Renal cortex interstitium (tissue), 15 donors: ENCODE data around the gene LAX1. TPM values are rescaled to one million over a fixed set of nuclear protein-coding genes. Genes with fewer than 3 reads are reported as not detected.
"Not testable (repeated sequence)": the region's sequence is repeated elsewhere in the genome, so short reads cannot be mapped to it uniquely, and the experiment has no call there.

Source experiments
- DNase-seq, 11 donors: peaks; one replicate each; pipeline ENCODE4 v3.0.0-alpha.2; 2013; ENCODE audit warnings: low read depth in 9 of 11, low spot score in 4 of 11; ENCODE audit errors: extremely low read depth in 1 of 11
- long read RNA-seq, 16 experiments: transcript quantifications; one replicate each; lab custom pipeline, GENCODE V29; 2026
- polyA plus RNA-seq, 3 donors: library from polyadenylated mRNA; unstranded; fragments of 120-200 nt; gene quantifications; one replicate each; pipeline ENCODE4 v1.2.1, GENCODE V29; 2013; ENCODE audit not compliant: insufficient read length in 3 of 3

The LAX1 gene, protein sequence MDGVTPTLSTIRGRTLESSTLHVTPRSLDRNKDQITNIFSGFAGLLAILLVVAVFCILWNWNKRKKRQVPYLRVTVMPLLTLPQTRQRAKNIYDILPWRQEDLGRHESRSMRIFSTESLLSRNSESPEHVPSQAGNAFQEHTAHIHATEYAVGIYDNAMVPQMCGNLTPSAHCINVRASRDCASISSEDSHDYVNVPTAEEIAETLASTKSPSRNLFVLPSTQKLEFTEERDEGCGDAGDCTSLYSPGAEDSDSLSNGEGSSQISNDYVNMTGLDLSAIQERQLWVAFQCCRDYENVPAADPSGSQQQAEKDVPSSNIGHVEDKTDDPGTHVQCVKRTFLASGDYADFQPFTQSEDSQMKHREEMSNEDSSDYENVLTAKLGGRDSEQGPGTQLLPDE
- under 1 TPM; 0.13 to 0.21 (median 0.14) TPM for polyA plus RNA-seq
- long read RNA-seq, donor 1: 0 reads
- long read RNA-seq, donor 2: 0 reads
- long read RNA-seq, donor 3: 0 reads
- long read RNA-seq, donor 4: 0 reads
- long read RNA-seq, donor 5: 0 reads
- long read RNA-seq, donor 6: 0 reads
- long read RNA-seq, donor 7: 0 reads
- long read RNA-seq, donor 8: 0 reads
- long read RNA-seq, donor 9: 0 reads
- long read RNA-seq, donor 10, partial matches to known transcripts: 0 of 1 reads
- long read RNA-seq, donor 10, other reads (novel, unspliced or antisense): 0 of 1 reads
- long read RNA-seq, donor 11: 0 reads
- long read RNA-seq, donor 12: 0 reads
- long read RNA-seq, donor 13: 0 reads
- long read RNA-seq, donor 14: 0 reads
- long read RNA-seq, donor 15: 0 reads
- long read RNA-seq, donor 16: 0 reads

DNA sequence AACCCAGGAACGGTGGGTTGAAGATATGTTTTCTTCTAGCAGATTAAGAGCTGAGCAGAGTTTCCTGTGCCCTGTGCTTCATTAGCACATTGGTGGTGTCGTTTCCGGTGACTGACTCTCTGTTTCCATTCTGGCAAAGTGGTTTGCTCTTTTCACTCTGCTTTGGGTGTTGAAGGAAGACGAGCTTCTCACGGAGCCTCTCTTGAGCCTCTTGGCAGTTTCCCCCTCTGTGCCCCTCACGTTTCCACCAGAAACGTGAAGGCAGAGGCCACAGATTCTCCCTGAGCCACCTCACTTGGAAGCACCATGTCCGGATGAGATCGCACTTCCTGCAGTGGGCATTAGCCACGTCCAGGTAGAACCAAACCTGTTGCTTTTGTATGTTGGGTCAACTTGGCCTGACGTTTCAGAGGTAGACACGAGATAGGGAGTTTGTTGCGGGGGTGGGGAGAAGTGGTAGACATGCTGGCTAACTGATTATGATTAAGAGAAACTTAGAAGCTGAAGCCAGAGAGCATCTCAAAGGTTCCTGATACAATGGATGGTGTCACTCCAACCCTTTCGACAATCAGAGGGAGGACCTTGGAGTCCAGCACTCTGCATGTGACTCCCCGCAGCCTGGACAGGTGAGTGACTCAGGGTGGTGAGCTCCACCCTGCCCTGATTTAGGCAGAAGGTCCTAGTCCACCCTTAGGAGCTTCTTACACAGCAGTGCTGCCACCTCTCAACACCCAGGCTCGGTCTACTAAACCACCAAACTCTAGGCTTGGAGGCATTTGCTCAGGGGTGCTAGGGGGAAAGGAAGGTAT, at the start of gene LAX1:
Gene LAX1 (plus strand): TSS at position 155 of the 809 bp plus-strand sequence. CDS start 383 bp downstream, at position 538.
- DNase-seq: no peak

DNA sequence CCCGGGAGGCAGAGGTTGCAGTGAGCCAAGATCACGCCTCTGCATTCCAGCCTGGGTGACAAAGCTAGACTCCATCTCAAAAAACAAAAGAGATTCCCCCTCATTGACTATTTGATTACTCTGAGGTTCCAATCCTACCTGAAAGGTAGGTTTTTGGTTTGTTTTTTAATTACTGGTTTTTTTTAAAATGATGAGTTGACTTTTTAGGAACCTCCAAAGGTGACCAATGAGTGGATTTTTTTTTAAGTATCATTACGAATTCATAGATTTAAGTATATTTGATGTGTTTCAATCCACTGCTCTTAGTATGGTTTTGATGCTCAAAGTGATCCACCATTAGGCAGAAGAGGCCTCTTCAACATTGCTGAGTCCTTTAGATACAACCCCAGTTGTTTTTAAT, 47.9 kb upstream of the LAX1 start:
- DNase-seq: no peak

DNA sequence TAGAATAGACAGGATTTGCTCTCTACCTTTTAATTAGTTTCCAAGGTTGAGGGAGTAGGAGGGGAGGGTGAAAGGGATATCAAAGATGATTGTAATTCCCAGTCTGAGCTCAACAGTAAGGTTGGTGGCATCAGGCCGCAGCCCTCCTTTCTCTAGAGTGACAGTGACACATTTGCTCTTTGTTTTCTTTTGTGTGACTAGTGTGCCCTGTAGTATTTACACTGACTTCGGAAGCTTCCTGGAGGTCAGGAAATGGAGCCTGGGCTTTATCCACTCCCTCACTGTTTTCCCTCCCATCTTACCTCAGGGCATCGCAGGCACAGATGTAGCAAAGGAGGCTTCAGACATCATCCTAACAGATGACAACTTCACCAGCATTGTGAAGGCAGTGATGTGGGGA, 44.7 kb upstream of the LAX1 start:
- peak in 5 of 11 donors; percentile 3 to 20 (median 10) for DNase-seq

DNA sequence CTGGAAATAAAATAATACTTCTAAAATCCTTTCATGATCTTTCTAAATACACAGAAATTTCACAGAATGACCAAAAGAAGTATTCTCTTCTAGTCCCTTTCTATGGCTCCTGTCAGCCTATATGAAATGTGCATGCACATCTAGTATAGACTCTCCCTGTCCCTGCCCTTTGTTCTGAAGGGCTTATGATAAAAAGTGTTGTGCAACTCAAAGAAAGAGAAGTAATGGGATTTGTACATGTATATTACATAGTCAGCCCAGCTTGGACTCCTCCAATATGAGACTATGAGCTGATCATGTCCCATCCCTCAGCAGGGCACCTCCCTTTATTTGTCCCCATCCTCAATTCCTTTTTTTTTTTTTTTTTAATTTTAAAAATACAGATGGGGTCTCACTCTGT, 42.1 kb upstream of the LAX1 start:
- no peak for DNase-seq

DNA sequence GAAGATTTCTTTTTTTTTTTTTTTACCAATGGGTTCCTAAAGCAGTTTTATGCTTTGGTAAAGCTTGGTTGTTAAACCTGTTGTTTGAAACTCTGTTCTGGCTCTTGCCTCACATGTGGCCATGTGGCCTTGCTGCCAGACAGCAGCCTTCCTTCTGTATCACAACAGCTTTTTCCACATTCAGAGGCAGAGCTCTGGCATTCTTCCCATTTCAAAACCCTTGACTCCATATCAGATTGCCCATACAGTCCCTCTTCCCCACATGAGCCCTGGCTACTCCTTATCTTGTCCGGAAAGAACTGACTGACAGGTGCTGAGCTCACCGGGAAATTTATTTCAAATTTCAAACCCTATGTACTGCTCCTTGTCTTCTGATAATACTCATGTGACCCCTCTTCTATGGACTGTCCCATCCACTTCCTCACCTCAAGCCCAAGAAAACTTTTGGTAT, 38.5 kb upstream of the LAX1 start:
- no peak for DNase-seq

DNA sequence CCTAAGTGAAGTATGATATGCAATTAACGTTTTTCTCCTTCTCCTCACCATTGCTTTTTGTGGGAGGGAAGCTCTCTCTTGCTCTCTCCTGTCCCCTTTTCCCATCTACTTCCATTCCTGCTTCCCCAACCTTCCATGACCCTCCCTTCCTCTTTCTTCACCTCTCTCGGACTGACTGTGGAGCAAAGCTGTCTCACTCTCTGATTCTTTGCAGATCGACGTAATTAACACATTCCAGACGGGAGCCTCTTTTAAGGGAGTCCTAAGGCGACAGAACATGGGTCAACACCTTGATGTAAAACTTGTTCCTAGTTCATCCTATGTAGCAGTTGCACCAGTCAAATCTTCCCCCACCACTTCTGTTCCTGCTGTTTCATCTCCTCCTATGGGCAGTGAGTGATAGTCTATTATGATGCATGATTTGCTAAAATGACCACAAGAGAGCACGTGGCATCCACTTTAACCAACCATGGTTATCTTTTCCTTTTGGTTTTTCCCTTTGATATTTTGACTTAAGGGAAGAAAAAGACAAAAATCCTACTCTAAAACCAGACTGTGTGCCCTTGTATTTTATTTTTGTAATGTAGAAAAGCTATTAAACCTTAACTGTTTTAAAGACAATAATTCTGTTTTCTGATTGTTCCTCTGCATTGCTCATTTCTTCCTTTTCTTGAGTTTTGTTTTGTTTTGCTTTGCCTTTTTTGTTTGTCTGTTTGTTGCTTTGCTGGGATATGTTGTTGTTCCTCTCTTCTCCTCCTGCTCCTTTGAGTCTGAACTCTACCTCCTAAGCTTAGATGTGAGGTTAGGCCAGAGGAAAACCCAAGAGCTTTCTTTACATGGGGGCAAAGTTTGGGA, 31.7 kb upstream of the LAX1 start:
- no peak for DNase-seq

DNA sequence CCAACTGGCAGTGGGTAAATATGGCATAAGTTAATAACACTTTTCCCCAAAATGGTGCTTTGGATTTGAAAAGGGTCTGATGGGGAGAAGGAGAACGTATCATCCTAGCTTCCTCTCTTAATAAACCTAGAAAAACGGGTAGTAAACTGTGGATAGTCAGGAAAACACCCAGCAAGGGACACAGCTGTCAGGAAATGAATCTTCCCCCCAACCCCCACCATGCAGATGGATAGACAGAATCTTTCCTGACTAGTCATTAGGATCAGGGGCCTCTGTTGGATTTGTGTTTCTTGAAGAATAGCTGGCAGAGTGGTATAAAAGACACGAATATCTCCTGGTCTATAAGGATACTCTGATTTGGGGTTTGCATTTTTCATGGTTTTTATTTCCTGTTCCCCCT, 22.5 kb upstream of the LAX1 start:
- DNase-seq: no peak

DNA sequence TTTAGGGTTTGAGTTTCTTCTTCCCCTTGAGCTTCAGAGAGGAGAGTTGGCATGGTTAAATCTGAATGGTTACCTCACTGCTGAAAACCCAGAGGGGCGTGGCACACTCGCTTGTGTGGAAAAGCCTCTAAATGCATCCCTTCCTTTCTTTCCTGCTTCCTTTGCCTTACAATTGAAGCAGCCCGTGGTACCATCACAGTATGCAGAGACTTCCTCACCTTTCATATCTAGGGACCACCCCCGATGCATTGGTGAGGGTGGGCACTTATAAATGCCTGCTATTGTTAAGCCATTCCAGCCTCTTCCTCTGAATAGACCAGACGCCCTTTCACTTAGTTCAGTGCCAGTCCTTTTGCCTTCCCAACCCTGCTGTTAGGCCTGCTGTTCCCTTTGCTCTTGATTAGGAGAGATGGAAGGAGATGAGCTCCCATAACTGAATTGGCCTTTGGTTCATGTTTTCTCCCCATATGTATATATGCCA, 21.9 kb upstream of the LAX1 start:
- no peak for DNase-seq

DNA sequence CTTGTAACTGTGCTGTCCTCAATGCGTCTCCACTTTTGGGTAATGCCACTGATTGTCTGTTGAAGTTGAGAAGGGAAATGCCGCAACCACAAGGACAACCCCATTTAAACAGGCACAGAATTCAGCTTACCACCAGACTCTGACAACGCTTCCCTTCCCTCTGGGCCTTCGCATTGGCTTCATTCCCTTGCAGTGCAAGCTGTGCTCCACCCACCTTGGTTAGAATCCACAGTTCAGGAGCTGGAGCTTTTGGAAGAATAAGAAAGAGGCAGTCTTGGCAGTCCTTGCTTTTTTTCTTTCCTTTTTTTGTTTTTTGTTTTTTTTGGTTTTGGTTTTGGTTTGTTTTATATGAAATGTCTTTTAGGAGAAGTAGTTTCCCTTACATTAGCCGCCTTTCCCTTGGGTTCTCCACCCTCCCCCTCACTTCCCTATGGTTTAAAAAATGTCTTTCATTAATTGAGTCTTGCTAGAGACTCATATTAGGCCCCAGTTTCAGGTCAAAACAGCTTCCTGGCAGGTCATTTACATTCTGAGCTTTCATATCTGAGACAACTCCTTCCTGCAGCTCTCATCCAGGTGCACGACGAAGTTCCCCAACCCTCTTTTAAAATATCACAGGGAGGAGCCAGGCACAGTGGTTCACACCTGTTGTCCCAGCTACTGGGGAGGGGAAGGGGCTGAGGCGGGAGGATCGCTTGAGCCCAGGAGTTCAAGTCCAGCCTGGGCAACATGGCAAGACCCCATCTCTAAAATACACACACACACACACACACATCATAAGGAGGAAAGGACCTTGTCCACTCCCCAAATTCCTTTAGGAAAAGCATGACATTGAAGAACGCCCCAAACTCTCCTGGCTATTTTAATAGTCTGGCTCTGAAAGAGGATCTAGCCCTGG, 20.7 kb upstream of the LAX1 start:
- DNase-seq: no peak

DNA sequence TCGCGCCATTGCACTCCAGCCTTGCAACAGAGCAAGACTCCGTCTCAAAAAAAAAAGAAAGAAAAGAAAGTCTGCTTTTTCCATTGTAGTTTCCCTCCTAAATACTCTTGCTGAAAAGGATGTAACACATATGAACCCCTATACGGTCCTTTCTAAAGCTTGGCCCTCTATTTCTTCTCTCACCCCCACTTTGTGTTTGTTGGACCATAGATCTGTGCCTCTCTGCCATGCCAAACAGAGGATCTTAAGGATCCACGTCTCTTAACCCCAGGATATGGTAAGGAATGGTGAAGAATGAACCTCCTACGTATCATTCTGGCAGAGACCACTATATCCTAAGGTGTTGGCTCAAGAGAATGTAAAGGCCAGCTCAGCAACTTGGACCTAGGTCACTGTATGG, 18.7 kb upstream of the LAX1 start:
- no peak for DNase-seq

DNA sequence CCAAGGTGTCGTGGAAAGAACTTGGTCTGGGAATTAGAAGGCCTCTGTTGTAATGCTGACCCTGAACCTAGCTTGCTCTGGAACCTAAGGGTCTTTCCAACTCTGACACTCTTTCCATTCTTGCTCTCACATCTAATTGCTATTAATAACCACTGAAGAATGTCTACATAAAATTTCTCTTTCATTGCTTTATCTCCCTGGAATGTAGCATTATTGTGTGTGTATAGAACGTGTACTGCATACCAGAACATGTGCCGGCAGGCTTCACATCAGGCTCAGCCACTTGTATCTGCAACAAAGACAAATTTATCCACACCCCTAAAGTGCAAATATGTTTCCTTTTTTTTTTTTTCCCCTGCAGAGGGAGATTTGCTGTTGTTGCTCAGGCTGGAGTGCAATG, 13.9 kb upstream of the LAX1 start:
- no peak for DNase-seq

DNA sequence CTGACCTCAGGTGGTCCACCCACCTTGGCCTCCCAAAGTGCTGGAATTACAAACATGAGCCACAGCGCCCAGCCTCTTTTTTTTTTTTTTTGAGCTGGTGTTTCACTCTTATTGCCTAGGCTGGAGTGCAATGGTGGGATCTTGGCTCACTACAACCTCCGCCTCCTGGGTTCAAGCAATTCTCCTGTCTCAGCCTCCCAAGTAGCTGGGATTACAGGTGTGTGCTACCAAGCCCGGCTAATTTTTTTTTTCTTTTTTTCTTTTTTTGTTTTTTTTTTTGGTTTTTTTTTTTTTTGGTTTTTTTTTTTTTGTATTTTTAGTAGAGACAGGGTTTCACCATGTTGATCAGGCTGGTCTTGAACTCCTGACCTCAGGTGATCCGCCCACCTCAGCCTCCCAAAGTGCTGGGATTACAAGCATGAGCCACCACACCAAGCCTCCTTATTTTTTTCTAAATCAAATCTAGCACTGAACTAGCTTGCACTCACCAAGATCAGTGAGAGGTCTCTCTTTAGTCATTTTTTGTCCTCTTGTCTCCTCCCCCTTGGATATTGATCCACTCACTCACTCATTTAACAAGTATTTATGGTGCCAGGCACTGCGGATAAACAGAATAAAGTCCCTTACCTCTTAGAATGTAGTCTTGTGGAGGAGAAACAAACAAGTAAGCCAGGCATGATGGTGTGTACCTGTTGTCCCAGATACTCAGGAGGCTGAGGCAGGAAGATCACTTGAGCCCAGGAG, 13.2 kb upstream of the LAX1 start:
- not testable (repeated sequence) for DNase-seq

DNA sequence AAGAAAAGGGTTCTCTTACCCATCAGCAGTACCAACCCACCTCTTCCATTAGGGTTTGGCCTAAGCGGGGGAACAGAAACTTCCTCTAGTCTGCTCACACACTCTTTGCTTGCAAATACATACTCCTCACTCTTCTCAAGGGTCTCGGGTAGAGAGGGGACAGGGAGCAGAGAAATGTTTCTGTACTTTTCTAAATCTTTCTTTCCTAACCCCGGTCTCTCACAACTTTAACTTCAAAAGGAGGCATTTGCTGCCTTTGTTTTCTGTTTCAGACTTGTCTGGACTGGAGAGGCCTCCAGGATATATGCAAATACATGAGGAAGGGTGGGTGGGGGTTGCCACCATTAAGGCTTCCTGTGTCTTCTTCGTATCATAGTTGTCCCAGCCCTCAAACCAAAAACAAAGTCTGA, 10.5 kb upstream of the LAX1 start:
- DNase-seq: no peak

DNA sequence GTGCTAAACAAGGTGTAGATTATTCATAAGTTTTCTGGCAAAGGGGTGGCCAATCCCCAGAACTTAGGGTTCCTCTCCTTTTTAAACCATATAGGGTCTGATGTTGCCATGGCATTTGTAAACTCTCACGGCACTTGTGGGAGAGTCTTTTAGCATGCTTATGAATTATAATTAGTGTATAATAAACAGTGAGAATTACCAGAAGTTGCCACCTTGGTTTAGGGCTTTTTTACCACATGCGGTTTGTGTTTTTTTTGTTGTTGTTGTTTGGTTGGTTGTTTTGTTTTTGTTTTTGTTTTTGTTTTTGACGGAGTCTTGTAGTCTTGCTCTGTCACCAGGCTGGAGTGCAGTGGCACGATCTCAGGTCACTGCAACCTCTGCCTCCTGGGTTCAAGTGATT, 8.9 kb upstream of the LAX1 start:
- no peak for DNase-seq

DNA sequence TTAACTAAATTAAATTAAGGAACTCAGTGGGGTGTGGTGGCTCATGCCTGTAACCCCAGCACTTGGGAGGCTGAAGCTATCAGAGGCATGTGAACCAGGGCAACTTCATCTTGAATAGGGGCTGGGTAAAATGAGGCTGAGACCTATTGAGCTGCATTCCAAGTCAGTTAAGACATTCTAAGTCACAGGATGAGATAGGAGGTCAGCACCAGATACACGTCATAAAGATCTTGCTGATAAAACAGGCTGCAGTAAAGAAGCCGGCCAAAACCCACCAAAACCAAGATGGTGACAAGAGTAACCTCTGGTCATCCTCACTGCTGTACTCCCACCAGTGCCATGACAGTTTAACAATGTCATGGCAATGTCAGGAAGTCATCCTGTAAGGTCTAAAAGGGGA, 6.2 kb upstream of the LAX1 start:
- not testable (repeated sequence) for DNase-seq

DNA sequence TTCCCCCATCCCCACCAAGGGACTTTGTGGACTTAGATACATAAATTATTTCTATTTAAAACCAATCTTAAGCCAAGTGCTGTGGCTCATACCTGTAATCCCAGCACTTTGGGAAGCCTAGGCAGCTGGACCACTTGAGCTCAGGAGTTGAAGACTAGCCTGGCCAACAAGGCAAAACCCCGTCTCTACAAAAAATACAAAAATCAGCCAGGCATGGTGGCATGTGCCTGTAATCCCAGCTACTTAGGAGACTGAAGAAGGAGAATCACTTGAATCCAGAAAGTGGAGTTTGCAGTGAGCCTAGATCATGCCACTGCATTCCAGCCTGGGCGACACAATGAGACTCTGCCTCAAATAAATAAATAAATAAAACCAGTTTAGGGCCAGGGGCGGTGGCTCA, 4.5 kb upstream of the LAX1 start:
- no peak for DNase-seq

DNA sequence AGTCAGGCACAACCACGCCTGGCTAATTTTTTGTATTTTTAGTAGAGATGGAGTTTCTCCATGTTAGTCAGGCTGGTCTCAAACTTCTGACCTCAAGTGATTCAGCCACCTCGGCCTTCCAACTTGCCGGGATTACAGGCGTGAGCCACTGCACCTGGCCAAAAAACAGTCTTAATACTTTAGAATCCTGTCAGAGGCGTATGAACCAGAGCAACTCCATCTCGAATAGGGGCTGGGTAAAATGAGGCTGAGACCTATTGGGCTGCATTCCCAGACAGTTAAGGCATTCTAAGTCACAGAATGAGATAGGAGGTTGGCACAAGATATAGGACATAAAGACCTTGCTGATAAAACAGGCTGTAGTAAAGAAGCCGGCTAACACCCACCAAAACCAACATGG, 3.0 kb upstream of the LAX1 start:
- not testable (repeated sequence) for DNase-seq
